Transverse colon (tissue), 4 donors: ENCODE measurements around the gene CRYZL1. TPM values are rescaled to one million over a fixed set of nuclear protein-coding genes. Genes with fewer than 3 reads are reported as not detected.

Source experiments
- DNase-seq: peaks from one replicate; pipeline ENCODE4 v3.0.0-alpha.2; 2019
- H3K27ac ChIP-seq, 4 donors: fragments of 200-600 bp; sonication (generic); 2 replicates each; pipeline ENCODE4 v1.5.1; 2016 to 2018; ENCODE audit warnings: inconsistent platforms in 4 of 4
- H3K27me3 ChIP-seq: fragments of 200-600 bp; sonication (generic); 2 replicates; pipeline ENCODE4 v1.5.1; 2017; ENCODE audit warnings: inconsistent platforms
- H3K36me3 ChIP-seq, 4 donors: fragments of 200-600 bp; sonication (generic); 2 replicates each; pipeline ENCODE4 v1.5.1; 2017 to 2019; ENCODE audit warnings: inconsistent platforms in 4 of 4
- H3K4me1 ChIP-seq, 4 donors: fragments of 200-600 bp; sonication (generic); 2 replicates each; pipeline ENCODE4 v1.5.1; 2017 to 2020; ENCODE audit warnings: inconsistent platforms in 4 of 4
- H3K4me3 ChIP-seq, 4 donors: fragments of 200-600 bp; sonication (generic); 1 replicate in 1 of 4; 2 replicates in 3 of 4; pipeline versions ENCODE4 v1.5.1 to v1.6.1; 2017 to 2019; ENCODE audit warnings: inconsistent platforms in 4 of 4
- H3K9me3 ChIP-seq, 2 donors: fragments of 200-600 bp; sonication (generic); 2 replicates each; pipeline ENCODE4 v1.5.1; 2017 to 2019; ENCODE audit warnings: inconsistent platforms in 2 of 2
- EP300 ChIP-seq: sonication (generic); formaldehyde crosslinking; IDR thresholded peaks from one replicate; pipeline ENCODE4 v1.6.1; 2017; ENCODE audit warnings: antibody characterized with exemption, low read depth
- POLR2A ChIP-seq: fragments of 450-650 bp; IDR thresholded peaks from one replicate; pipeline ENCODE4 v1.6.1; 2016; ENCODE audit warnings: antibody characterized with exemption, mild to moderate bottlenecking, moderate library complexity
- POLR2AphosphoS5 ChIP-seq, 3 donors: sonication (generic); formaldehyde crosslinking; IDR thresholded peaks; one replicate each; pipeline ENCODE4 v1.6.1; 2016; ENCODE audit warnings: antibody characterized with exemption in 3 of 3
- WGBS, 2 donors: methylation state at CpG; one replicate each; pipeline ENCODE4 v1.1.5; 2018; ENCODE audit warnings: low coverage in 1 of 2; 5-methylcytosine and 5-hydroxymethylcytosine counted together
- in situ Hi-C, 4 donors: fragments of 200-750 bp; cut with MboI; loops; one replicate each; pipeline versions ENCODE4 v1.15.0 to v1.15.1; 2017; ENCODE audit warnings: low sequenced_read_pairs in 3 of 4, low pct_ligation_motif_present in 1 of 4, low pct_unique_long_range_greater_than_20kb in 1 of 4
- intact Hi-C: fragments of 100-400 bp; cut with DNase I; formaldehyde crosslinking; loops from one replicate; pipeline ENCODE4 v1.15.1; 2023; ENCODE audit warnings: low total_unique reads
- total RNA-seq, 4 donors: library from RNA; depleted of rRNA; stranded (reverse); fragments of >200 nt; gene quantifications; one replicate each; pipeline ENCODE4 v1.1.0, GENCODE V29; 2016
- TF ChIP-seq, protein P1 (sequence below), 5 experiments: fragments of 200-600 bp in 3 of 5; fragments of 450-650 bp in 2 of 5; sonication (generic) in 3 of 5; IDR thresholded peaks; 1 replicate in 2 of 5; 2 replicates in 3 of 5; pipeline ENCODE4 v1.5.1; 2016 to 2017; ENCODE audit warnings: antibody characterized with exemption in 5 of 5, inconsistent platforms in 3 of 5, mild to moderate bottlenecking in 2 of 5, moderate library complexity in 1 of 5

Gene CRYZL1
- total RNA-seq, 4 donors from 2014 or later = 27.7 to 58.9 (median 43.6) TPM

DNA sequence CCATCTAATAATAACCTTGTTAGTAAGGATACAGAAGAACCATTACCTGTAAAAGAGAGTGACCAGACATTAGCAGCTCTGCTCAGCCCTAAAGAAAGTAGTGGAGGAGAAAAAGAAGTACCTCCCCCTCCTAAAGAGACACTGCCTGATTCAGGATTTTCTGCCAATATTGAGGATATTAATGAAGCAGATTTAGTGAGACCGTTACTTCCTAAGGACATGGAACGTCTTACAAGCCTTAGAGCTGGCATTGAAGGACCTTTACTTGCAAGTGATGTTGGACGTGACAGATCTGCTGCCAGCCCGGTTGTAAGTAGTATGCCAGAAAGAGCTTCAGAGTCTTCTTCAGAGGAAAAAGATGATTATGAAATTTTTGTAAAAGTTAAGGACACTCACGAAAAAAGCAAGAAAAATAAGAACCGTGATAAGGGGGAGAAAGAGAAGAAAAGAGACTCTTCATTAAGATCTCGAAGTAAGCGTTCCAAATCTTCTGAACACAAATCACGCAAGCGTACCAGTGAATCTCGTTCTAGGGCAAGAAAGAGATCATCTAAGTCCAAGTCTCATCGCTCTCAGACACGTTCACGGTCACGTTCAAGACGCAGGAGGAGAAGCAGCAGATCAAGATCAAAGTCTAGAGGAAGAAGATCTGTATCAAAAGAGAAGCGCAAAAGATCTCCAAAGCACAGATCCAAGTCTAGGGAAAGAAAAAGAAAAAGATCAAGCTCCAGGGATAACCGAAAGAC, 87.1 kb downstream of the CRYZL1 start:
- Histone ChIP-seq H3K9me3 (no peaks in the 10 kb centered on the region), H3K27me3 (no peaks in the 10 kb centered on the region), H3K4me3 (no peak overlapping the region), H3K4me1 (peaks cover 0 to 6% (median 3%) of the 10 kb centered on the region in 4 donors), H3K36me3 (peaks cover 0 to 80% (median 39%) of the 10 kb centered on the region in 4 donors), H3K27ac (no peak overlapping the region)
- TF ChIP-seq POLR2A = no peak
- no peak for TF ChIP-seq EP300
- TF ChIP-seq, protein P1, sequence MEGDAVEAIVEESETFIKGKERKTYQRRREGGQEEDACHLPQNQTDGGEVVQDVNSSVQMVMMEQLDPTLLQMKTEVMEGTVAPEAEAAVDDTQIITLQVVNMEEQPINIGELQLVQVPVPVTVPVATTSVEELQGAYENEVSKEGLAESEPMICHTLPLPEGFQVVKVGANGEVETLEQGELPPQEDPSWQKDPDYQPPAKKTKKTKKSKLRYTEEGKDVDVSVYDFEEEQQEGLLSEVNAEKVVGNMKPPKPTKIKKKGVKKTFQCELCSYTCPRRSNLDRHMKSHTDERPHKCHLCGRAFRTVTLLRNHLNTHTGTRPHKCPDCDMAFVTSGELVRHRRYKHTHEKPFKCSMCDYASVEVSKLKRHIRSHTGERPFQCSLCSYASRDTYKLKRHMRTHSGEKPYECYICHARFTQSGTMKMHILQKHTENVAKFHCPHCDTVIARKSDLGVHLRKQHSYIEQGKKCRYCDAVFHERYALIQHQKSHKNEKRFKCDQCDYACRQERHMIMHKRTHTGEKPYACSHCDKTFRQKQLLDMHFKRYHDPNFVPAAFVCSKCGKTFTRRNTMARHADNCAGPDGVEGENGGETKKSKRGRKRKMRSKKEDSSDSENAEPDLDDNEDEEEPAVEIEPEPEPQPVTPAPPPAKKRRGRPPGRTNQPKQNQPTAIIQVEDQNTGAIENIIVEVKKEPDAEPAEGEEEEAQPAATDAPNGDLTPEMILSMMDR (IDR thresholded peaks at IDR 0.05) = no peak
- no peak for TF ChIP-seq POLR2AphosphoS5 (IDR thresholded peaks at IDR 0.05)
- intact Hi-C loops (no loop called here), in situ Hi-C loops (no loop called here)
- DNase-seq = no peak
- WGBS, 2 donors = 94 to 96% methylated on average over 16 to 18 of the region's 18 CpGs

DNA sequence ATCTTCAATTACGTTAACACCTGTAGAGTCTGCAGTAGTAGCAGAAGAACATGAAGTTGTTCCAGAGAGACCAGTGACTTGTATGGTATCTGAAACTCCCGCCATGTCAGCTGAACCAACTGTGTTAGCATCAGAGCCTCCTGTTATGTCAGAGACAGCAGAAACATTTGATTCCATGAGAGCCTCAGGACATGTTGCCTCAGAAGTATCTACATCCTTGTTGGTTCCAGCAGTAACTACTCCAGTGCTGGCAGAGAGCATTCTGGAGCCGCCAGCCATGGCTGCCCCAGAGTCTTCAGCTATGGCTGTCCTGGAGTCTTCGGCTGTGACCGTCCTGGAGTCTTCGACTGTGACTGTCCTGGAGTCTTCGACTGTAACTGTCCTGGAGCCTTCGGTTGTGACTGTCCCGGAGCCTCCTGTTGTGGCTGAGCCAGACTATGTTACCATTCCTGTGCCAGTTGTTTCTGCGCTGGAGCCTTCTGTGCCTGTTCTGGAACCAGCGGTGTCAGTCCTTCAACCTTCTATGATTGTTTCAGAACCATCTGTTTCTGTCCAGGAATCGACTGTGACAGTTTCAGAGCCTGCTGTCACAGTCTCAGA, 88.4 kb downstream of the CRYZL1 start:
- TF ChIP-seq POLR2AphosphoS5 (IDR thresholded peaks at IDR 0.05) = no peak
- no peak for TF ChIP-seq EP300
- no peak for TF ChIP-seq POLR2A
- TF ChIP-seq, protein P1 (IDR thresholded peaks at IDR 0.05) = no peak
- H3K4me3 ChIP-seq = no peak overlapping the region
- 96% methylated on average over 11 of the region's 12 CpGs; no CpG with 5 or more reads in 1 of the 2 donors for WGBS, 2 donors
- no peaks in the 10 kb centered on the region for H3K27me3 ChIP-seq
- DNase-seq = no peak
- intact Hi-C loops (no loop called here), in situ Hi-C loops (no loop called here)
- peaks cover 0 to 78% (median 34%) of the 10 kb centered on the region in 4 donors for H3K36me3 ChIP-seq
- peaks cover 0 to 6% (median 3%) of the 10 kb centered on the region in 4 donors for H3K4me1 ChIP-seq
- no peak overlapping the region for H3K27ac ChIP-seq
- H3K9me3 ChIP-seq = no peaks in the 10 kb centered on the region

DNA sequence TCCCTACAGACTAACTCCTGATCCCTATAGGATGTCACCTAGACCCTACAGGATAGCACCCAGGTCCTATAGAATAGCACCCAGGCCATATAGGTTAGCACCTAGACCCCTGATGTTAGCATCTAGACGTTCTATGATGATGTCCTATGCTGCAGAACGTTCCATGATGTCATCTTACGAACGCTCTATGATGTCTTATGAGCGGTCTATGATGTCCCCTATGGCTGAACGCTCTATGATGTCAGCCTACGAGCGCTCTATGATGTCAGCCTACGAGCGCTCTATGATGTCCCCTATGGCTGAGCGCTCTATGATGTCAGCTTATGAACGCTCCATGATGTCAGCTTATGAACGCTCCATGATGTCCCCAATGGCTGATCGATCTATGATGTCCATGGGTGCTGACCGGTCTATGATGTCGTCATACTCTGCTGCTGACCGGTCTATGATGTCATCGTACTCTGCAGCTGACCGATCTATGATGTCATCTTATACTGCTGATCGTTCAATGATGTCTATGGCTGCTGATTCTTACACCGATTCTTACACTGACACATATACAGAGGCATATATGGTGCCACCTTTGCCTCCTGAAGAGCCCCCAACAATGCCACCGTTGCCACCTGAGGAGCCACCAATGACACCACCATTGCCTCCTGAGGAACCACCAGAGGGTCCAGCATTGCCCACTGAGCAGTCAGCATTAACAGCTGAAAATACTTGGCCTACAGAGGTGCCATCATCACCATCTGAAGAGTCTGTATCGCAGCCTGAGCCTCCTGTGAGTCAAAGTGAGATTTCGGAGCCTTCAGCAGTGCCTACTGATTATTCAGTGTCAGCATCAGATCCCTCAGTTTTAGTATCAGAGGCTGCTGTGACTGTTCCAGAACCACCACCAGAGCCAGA, 89.2 kb downstream of the CRYZL1 start:
- TF ChIP-seq POLR2AphosphoS5 (IDR thresholded peaks at IDR 0.05) (peak in 2 of 3 donors; percentile 17 to 32), POLR2A (no peak), EP300 (no peak)
- TF ChIP-seq, protein P1 (IDR thresholded peaks at IDR 0.05) = no peak
- in situ Hi-C loops = no loop called here
- peaks cover 0 to 77% (median 34%) of the 10 kb centered on the region in 4 donors for H3K36me3 ChIP-seq

DNA sequence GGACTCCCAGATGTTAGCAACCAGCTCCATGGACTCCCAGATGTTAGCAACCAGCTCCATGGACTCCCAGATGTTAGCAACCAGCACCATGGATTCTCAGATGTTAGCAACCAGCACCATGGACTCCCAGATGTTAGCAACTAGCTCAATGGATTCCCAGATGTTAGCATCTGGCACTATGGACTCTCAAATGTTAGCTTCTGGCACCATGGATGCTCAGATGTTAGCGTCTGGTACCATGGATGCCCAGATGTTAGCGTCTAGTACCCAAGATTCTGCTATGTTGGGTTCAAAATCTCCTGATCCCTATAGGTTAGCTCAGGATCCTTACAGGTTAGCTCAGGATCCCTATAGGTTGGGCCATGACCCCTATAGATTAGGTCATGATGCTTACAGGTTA, 89.9 kb downstream of the CRYZL1 start:
- H3K36me3 ChIP-seq = peaks cover 0 to 77% (median 34%) of the 10 kb centered on the region in 4 donors
- in situ Hi-C loops = no loop called here
- intact Hi-C loops = no loop called here
- H3K9me3 ChIP-seq = no peaks in the 10 kb centered on the region
- 100% methylated on average over 2 of the region's 2 CpGs; no CpG with 5 or more reads in 1 of the 2 donors for WGBS, 2 donors
- H3K27me3 ChIP-seq = no peaks in the 10 kb centered on the region
- H3K27ac ChIP-seq = no peak overlapping the region
- H3K4me1 ChIP-seq = peaks cover 0 to 8% (median 3%) of the 10 kb centered on the region in 4 donors
- DNase-seq = no peak
- TF ChIP-seq POLR2A (no peak), EP300 (no peak), POLR2AphosphoS5 (IDR thresholded peaks at IDR 0.05) (no peak)
- TF ChIP-seq, protein P1 (IDR thresholded peaks at IDR 0.05) = no peak
- H3K4me3 ChIP-seq = no peak overlapping the region

More for the DNA sequence above, 89.2 kb downstream of the CRYZL1 start:
- DNase-seq = no peak
- Histone ChIP-seq H3K4me1 (peaks cover 0 to 6% (median 3%) of the 10 kb centered on the region in 4 donors), H3K9me3 (no peaks in the 10 kb centered on the region), H3K27me3 (no peaks in the 10 kb centered on the region), H3K27ac (no peak overlapping the region), H3K4me3 (no peak overlapping the region)
- intact Hi-C loops = no loop called here
- 97% methylated on average over 14 to 24 of the region's 24 CpGs for WGBS, 2 donors
